Dermis microvascular lymphatic vessel endothelial cell (primary cell): ENCODE results near the gene WDR45B. TPM values are rescaled to one million over a fixed set of nuclear protein-coding genes. Genes with fewer than 3 reads are reported as not detected.
A peak's percentile ranks its signal among the peaks of the same experiment; 100 is the strongest.

ENCODE experiments used
- DNase-seq, 2 donors: peaks; one replicate each; pipeline versions ENCODE4 v3.0.0 to v3.0.0-alpha.2; 2010; ENCODE audit warnings: low read depth in 2 of 2
- total RNA-seq: library from RNA; depleted of rRNA; stranded (reverse); fragments of >200 nt; gene quantifications from 2 replicates; pipeline ENCODE4 v1.2.1, GENCODE V29; 2014

Gene WDR45B
- 51.0 and 74.8 TPM in 2 replicates for total RNA-seq

DNA sequence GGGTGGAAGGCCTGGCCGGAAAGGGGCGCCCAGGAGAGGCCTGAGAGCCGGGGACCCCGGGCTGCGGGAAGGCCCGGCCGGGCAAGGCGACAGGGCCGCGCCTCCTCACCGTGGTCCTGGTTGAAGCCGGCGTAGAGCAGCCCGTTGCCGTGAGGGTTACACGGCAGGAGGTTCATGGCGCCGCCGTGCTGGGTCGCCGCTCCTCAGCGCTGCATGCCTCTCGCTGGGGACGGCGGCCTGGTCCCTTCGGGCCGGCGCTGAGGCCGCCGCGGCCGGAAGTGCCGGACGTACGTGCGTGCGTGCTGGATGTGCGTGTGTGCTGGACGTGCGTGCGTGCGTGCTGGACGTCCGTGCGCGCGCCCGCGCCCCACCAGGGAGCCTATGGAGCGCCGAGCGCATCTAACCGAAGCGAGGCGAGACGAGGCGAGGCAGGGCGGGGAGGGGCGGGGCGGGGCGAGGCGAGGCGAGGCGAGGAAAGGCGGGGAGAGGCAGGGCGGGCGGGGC lies at the start of gene WDR45B:
Gene WDR45B, minus strand, starts transcription at position 280 of the 504 bp plus-strand sequence. Its CDS starts 104 bp downstream, at position 176.
- peak; percentile 92 to 97 for DNase-seq

DNA sequence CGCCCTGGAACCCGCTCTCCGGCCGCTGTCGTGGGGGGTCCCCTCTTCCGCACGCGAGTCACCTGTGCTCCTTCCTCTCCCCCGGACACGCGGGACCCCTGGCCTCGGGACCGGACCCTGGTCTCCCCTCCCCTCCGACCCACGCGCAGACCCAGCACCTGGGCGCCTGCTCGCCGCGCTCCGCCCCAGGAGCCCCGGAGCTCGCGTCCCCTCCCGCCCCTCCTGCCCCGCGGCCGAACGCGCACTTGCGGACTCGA lies 49.5 kb upstream of the WDR45B start:
- DNase-seq: no peak

DNA sequence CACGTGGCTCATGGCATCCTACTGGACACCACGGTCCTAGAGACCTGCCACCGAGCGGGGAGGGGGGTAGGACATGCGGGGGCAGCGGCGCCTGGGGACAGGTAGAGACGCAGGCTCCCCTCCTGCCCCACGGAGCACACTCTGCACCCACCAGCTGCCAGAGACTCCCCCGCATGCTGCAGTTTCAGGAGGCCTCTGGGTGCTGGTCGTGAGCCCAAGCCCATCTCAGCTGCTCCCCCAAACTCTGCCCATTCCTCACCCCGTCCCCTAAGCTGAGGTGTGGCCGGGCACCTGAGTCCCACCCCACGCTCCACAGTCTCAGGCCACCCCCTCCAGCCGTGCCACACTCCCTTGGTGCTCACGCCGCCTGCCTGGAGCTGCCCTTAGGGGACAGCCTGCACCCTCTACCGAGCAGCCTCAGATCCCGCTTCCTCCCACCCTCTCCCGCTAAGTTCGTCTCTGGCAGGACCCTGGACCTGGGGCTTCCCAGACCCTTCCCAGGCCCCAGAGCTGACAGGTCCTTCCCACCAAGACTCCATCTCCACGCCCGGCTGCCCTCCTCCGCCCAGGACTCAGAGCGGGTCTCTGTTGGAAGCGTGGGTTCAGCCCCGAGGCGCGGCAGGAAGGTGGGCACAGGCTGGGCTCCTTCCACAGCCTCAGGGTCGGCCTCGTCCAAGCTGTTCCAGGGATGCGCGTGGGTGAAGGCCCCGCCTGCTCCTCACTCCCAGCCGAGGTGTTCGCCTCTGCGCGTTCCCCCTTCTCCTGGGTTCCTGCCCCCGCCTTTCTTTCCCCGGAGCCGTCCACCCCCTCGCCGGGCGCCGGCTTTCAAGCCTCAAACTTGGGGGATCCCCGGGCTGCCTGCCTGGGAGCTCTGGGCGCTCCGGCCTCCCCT lies 48.9 kb upstream of the WDR45B start:
- no peak for DNase-seq

DNA sequence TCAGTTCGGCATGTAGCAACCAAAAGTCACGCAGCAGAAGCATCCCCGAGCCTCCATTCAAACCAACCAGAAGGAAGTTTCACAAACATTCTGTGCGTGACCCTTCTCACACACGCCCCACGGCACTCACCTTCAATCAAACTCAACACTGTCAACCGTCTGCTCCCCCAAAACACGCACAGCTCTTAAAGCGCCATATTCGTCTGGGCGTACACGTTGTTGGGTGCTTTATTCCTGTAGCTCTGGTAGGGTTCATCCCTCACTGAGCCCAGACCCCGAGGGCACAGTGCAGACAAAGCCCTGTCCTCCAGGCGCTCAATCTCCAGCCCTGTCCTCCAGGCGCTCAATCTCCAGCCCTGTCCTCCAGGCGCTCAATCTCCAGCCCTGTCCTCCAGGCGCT lies 48.0 kb upstream of the WDR45B start:
- no peak for DNase-seq

DNA sequence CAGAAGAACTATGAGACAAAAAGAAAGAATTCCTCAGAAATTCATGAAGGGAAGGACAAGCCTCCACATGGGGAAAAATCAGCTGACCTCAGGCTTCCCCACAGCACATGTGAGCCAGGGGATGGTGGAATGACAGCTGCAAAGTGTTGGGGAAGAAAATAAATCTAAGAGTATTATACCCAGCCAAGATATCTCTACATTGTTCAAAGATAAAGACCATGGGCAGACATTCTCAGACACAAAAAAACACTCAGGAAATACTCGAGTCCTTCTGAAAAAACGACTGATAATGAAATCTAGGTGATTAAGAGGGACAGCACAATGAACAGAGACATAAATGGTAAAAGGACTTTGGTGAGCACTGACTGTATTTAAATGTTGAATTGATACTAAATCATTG lies 46.4 kb upstream of the WDR45B start:
- no peak for DNase-seq

DNA sequence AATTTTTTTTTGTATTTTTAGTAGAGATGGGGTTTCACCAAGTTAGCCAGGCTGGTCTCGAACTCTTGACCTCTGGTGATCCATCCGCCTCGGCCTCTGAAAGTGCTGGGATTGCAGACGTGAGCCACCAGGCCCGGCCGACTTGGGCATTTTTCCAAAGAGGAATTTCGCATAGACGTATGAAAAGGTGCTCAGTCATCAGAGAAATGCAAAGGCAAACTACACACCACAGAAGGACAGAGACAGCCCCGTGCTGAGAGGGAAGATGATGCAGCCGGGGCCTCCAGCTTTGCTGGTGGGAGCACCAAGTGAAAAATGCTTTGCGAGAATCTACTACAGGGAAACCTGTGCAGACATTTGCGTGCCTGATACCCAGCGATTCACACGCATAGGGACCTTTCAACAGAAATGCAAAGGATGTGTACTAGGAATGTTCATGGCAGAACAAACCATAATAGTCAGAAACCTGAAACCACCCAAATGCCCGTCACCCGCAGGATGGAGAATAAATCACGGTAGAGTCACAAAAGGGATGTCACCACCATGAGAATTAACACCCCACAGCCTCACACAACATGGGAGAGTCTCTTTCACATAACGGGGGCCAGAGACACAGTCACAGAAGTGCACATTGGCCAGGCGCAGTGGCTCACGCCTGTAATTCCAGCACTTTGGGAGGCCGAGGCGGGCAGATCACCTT lies 45.1 kb upstream of the WDR45B start:
- DNase-seq: no peak

DNA sequence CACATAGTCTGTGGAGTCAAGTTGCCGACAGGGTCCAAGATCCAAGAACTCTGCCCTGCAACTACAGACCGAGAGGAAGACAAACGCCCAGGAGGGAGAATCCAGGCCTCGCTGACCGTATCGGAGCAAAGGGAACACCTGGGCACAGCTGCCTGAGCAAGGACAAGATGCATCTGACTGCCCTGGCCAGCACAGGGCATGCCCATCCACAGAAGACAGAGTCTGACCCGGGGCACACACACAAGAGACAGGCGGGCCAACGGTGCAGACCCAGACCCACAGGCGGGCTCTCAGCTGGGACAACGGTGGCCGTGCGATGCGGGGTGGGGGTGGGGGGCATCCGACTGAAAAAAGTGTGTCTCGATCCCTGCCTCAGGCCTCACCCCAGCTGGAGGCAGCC lies 44.0 kb upstream of the WDR45B start:
- no peak for DNase-seq

DNA sequence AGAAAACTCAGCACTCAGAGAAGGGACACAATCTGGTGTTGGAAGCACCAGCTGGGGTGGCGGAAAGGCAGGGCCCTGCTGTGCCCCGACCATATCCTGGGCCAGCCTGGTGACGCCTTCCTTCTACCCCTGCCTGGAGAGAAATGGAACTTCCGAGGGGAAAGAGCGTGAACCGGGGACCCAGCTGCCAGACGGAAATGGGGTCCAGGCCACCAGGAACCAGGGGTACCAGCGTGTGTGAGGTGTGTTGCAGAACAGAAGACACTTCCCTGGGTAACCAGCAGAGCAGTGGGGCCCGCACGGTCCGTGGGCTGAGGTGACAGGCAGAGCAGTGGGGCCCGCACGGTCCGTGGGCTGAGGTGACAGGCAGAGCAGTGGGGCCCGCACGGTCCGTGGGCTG lies 43.5 kb upstream of the WDR45B start:
- no peak for DNase-seq

DNA sequence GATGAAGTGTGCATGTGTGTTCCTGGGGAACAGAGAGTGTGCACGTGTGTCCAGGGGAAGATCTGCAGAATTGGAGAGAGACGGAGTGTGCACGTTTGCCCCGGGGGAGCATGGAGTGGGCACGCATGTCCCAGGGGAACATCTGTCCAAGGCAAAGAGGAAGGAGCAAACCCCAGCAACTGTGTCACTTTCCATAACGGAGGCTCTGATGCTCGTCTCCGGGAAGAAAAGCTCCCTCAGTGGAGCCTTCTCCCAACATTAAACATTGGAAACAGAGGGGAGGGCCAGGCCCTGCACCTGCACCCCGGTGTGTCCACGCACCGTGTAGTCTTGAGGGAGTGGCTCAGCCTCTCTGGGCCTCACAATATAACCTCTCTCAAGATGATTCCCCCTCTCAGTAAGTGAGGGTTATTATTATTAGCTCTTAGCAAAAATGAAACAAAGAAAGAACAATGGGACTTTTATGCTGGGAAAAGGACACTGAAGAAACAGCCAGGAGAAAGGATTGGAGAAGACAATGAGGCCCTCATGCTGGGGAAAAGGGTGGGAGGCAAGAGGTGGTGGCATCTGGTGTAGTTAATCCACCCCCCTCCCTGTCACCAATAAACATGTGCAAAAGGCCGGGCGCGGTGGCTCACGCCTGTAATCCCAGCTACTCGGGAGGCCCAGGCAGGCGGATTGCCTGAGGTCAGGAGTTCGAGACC lies 42.7 kb upstream of the WDR45B start:
- no peak for DNase-seq

DNA sequence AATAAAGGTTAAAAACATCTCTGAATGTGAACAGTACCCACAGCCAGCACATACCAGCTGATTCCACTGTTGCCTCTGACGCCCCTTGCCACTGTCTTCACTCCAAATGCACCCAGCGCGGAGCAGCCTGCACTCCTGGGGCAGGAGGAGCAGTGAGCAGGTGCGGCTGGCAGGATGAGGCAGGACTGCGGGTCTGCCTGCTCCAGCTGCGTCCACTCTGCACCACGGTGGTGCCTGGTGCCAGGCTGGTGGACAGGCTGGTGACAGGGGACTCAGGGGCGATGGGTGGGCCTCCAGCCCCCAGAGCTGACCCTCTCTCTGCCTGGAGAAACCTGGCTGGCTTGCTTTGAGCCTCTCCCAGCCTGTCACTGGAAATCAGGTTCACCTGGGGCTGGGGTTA lies 40.8 kb upstream of the WDR45B start:
- no peak for DNase-seq

DNA sequence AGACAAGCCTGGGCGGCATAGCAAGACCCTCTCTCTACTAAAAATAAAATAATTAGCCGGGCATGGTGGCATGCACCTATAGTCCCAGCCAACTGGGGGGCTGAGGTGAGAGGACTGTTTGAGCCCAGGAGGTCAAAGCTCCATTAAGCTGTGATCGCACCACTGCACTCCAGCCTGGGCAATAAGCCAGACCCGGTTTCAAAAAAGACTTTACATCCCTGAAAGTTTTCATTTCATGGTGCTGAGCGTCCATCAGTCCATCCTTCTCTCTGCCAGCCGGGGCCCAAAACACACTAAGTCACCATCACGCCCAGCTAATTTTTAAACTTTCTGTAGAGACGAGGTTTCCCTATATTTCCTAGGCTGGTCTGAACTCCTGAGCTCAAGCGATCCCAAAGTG lies 39.6 kb upstream of the WDR45B start:
- DNase-seq: no peak

DNA sequence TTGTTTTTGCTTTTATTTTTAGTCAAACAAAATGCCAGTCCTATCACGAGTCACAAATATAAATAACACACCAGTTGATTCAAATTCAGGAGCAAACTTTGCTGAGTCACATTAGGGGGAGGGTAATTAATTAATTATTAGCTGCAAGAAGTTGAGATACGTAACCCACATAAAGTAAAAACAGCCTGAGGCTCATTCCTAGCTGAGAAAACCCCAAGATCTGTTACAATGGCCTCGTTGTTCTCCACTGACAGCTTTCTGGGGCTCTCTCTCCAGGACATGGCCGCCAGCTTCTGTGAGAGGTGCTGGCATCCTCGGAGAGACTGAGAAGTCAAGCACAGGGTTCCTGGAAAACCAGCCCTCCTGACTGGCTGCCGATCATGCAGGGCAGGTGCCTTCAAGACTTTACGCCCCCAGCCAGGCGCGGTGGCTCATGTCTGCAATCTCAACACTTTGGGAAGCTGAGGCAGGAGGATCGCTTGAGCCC lies 39.2 kb upstream of the WDR45B start:
- no peak for DNase-seq

DNA sequence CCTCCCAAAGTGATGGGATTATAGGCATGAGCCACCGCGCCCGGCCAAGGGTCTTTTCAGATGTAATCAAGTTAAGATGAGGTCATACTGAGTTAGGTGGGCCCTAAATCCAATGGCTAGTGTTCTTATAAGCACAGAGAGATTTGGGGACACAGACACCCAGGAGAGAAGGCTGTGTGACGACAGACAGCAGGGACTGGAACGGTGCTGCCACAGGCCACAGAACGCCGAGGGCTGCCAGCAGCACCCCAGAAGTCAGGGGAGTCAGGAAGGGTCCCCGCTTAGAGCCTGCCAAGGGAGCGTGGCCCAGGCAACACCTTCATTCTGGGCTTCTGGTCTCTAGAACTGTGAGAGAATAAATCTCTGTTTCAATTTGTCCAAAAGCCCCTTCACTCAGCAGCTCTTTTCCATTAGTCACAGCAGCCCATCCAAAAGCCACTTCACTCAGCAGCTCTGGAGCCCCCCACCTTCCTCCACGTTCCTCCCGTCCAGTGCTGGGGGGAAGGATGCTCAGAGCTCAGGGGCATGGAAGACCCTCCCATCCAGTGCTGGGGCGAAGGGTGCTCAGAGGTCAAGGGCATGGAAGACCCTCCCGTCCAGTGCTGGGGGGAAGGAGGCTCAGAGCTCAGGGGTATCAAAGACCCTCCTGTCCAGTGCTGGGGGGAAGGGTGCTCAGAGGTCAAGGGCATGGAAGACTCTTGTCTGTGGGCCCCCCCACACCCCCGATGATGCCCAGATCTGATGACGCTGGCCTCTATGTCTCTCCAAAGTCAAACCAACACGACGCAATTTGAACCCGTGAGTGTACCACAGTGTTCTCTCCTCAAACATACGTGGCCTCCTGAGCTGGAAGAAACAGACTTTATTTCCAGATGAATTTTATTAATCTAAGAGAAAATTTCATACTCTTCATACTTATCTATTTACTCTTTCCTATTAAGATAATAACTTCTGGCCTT lies 38.4 kb upstream of the WDR45B start:
- DNase-seq: no peak

DNA sequence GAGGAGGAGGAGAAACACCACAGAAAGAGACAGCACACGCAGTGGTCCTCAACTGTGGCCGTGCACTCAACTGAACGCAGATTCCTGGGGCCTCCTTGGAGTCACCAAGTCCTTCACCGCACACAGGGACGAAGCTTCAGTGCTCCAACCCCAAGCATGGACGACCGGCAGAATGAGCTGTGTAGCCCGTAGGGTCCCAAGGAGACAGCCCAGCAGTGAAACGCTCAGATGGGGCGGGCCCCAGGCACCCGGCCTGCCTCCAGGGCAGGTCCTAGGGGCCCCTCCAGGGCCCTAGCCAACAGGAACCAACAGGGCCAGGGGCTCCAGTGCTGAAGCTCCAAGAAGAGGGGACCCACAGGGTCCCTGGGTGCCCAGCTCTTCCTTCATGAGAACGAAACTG lies 37.0 kb upstream of the WDR45B start:
- DNase-seq: no peak

DNA sequence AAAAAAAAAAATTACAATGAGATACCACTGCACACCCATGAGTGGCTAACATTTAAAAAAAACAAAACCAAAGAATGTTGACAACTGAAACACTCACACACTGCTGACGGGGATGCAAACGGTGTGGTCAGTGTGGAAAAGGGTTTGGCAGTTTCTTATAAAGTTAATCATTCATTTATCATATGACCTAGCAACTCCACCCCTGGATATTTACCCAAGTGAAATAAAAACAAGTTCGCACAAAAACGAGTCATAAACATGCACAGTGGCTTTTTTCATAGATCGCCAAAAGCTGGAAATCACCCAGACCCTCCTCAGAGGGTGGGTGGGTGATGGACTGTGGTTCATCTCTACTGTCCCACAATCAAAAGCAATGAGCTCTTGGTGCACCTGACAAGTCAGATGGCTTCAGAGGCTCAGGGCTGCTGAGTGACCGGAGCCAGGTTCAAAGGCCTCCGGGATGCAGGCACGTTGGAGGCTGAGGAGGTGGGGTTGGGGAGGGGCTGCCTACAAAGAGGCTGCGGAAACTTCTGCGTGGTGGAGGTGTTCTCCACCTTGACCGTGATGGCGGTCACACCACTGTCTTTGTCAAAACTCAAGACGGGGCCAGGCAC lies 36.1 kb upstream of the WDR45B start:
- DNase-seq: no peak

DNA sequence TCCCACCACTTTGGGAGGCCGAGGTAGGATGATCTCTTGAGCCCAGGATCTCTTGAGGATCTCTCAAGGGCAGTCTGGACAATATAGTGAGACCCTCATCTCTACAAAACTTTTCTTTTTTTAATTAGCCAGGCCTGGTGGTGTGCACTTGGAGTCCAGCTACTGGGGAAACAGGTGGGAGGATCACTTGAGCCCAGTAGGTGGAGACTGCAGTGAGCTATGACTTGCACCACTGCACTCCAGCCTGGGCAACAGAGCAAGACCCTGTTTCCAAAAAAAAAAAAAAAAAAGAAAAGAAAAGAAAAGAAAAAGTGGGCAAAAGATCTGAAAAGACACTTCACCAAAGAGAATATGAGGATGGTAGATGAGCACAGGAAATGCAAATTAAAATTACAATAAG lies 35.3 kb upstream of the WDR45B start:
- no peak for DNase-seq

DNA sequence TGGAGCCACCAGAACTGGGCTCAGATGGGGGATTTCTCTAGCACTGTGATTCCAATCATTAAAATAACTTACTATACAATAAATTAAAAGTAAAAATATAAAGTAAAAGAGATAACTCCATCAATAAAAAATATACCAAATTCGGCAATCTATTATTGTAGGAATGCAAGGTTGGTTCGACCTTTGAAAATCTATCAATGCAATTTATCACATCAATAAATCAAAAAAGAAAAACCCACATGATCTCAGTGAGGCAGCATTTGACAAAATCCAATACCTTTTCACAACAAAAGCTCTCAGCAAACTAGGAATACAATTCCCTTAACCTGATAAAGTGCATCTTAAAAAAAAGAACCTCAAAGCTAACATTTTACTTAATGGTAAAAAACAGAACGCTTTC lies 33.3 kb upstream of the WDR45B start:
- no peak for DNase-seq

DNA sequence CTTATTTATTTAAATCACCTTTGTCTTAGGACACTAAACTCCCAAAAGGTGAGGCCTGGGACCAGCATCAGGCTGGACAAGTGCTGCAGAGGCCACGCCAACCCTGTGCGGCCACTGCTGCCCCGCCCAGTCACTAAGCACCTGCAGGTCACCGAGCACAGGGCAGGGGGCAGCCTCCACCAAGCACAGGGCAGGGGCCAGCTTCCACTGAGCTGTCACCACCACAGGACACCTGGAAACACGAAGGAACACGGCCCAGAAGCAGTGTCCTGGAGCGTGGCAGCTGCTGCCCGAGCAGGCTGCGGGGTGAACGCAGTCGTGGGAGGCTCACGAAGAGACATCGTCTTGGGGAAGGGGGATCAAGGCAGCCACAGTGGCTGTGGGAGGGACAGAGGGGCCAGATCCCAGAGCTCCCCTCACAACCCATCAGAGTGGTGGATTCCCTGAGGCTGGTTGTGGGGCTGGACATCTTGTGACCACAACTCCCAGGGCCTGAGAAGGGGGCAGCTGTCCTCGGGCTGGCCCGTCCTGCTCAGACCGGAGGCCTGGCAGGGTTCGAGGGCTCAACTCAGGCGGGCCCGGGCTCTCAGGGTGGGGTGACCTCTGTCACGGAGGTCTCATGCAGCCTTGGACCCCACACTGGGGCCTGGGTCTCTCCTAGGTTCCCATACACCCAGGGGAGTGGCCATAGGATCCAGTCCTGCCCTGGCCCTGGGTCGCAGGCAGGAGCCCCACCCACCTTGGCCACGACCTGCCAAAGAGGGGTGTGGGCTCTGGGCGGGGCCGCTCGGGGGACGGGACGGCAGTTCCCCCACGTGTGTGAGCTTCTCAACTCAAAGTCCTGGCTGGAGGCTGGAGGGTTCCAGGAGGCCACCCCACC lies 31.6 kb upstream of the WDR45B start:
- no peak for DNase-seq

DNA sequence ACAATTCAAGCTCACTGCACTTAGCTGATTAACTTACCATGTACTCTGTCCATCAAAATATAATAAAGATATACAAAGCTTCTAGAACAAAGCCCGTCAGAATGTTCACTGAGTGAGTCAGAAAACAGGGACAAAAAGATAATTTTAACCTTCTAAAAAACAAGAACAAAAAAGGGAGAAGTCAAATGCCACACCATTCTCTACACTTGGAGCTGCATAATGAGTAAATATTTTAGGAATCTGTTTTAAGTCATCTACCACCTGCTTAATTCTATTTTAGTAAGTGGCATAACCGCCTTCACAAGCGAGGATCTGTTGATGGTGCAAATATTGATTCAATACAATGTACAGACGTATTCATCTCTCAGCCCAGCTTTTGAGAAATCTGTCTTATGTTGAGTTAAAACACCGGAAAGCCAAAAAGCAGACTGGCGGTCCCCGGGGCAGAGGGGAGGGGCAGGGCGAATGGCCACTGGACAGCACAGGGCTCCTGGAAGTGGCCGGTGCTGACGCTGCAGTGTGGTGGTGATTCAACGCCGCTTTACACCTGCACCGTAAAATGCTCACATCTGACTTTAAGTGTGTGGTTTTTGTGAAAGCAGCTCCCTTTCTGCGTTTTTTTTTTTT lies 30.1 kb upstream of the WDR45B start:
- DNase-seq: no peak
